Measurements from ENCODE around the gene TOP1. TPM values are rescaled to one million over a fixed set of nuclear protein-coding genes. Genes with fewer than 3 reads are reported as not detected.

Gene TOP1
- total and polyA plus RNA-seq, 9 of the 15 experiments (the other 6 are each of a cell fraction or from before 2014, with no cell fraction given): 26.4 to 127 (median 39.6) TPM

GRCh38 chr20:41003143-41003935 is 25.3 kb upstream of the TOP1 start (continued):
- TF ChIP-seq MBD2 (IDR thresholded peaks at IDR 0.05; ENCODE audit: borderline replicate concordance, low read depth) (0 out of 2 replicates have a peak, but pooled peaks have one; percentile 26), BHLHE40 (IDR thresholded peaks at IDR 0.05; ENCODE audit: low read length) (peak; percentile 89), MCM7 (IDR thresholded peaks at IDR 0.05) (no peak), ZNF592 (IDR thresholded peaks at IDR 0.05) (peak; percentile 89), MBD1 (CRISPR knock-in tag; IDR thresholded peaks at IDR 0.05) (no peak), ZNF589 (CRISPR knock-in tag; IDR thresholded peaks at IDR 0.05; ENCODE audit: low read depth) (peak; percentile 68; the same call in 1 of the 2 replicates), ZNF551 (CRISPR knock-in tag; IDR thresholded peaks at IDR 0.05) (no peak), ETV5 (CRISPR knock-in tag; IDR thresholded peaks at IDR 0.05; ENCODE audit: low read depth) (peak; percentile 84), MGA (IDR thresholded peaks at IDR 0.05) (peak; percentile 86)
